ELR (cell line): ENCODE measurements around the gene EPB41L5.
"Not testable (repeated sequence)": the region's sequence is repeated elsewhere in the genome, so short reads cannot be mapped to it uniquely, and the experiment has no call there.

Experiments
- DNase-seq: peaks from one replicate; pipeline ENCODE4 v3.0.0-alpha.2; 2015; ENCODE audit warnings: low read depth

EPB41L5 gene

GRCh38 chr2:120012771-120013596, at the start of gene EPB41L5:
Gene EPB41L5, plus strand, starts transcription at chr2:120013077. Its CDS starts 6,008 bp downstream, at chr2:120019085.
- DNase-seq: peak; percentile 94

- no peak for DNase-seq
Observed at GRCh38 chr2:119981896-119982295, 31.0 kb upstream of the EPB41L5 start.

- DNase-seq: no peak
Observed at GRCh38 chr2:119982506-119982905, 30.4 kb upstream of the EPB41L5 start.

GRCh38 chr2:119983108-119983507, 29.8 kb upstream of the EPB41L5 start:
- no peak for DNase-seq

GRCh38 chr2:119996148-119996547, 16.7 kb upstream of the EPB41L5 start:
- DNase-seq: no peak

GRCh38 chr2:119996896-119997891, 15.7 kb upstream of the EPB41L5 start:
- not testable (repeated sequence) for DNase-seq

- DNase-seq: no peak
Observed at GRCh38 chr2:120001471-120001870, 11.4 kb upstream of the EPB41L5 start.

- no peak for DNase-seq
Observed at GRCh38 chr2:120004254-120004653, 8.6 kb upstream of the EPB41L5 start.

GRCh38 chr2:120005834-120006521, 6.9 kb upstream of the EPB41L5 start:
- DNase-seq: peak; percentile 11

GRCh38 chr2:120007851-120008250, 5.0 kb upstream of the EPB41L5 start:
- DNase-seq: no peak

GRCh38 chr2:120012363-120012762, 514 bp upstream of the EPB41L5 start:
- DNase-seq: no peak

GRCh38 chr2:120013597-120014223, 833 bp downstream of the EPB41L5 start:
- peak; percentile 7 for DNase-seq

GRCh38 chr2:120014226-120014980, 1.5 kb downstream of the EPB41L5 start:
- DNase-seq: peak; percentile 8

- no peak for DNase-seq
Observed at GRCh38 chr2:120016800-120017199, 3.9 kb downstream of the EPB41L5 start.

GRCh38 chr2:120017201-120017600, 4.3 kb downstream of the EPB41L5 start:
- no peak for DNase-seq

GRCh38 chr2:120018549-120018948, 5.7 kb downstream of the EPB41L5 start:
- DNase-seq: no peak

- no peak for DNase-seq
Observed at GRCh38 chr2:120020554-120020953, 7.7 kb downstream of the EPB41L5 start.

- not testable (repeated sequence) for DNase-seq
Observed at GRCh38 chr2:120022505-120022904, 9.6 kb downstream of the EPB41L5 start.

GRCh38 chr2:120026890-120027289, 14.0 kb downstream of the EPB41L5 start:
- peak; percentile 27 for DNase-seq

- DNase-seq: no peak
Observed at GRCh38 chr2:120028795-120029194, 15.9 kb downstream of the EPB41L5 start.
